MCF 10A (cell line): ENCODE measurements around the gene SOCS4. TPM values are rescaled to one million over a fixed set of nuclear protein-coding genes. Genes with fewer than 3 reads are reported as not detected.
A peak's percentile ranks its signal among the peaks of the same experiment; 100 is the strongest.

ENCODE experiments used
- BruUV-seq: library from RNA; stranded (reverse); fragments of 400-500 nt; replicated peaks from 2 replicates; lab custom pipeline; 2021; lab: Mats Ljungman, UMichigan
- CTCF ChIA-PET: fragments of 300-600 bp; sonication (Branson Sonifier 250); formaldehyde crosslinking; extraction: SDS; loops from one replicate; lab custom pipeline; 2021; ENCODE audit warnings: antibody characterized with exemption, inconsistent platforms; lab: Yijun Ruan, JAX
- POLR2A ChIA-PET: fragments of 300-600, 350-650 bp; sonication (Branson Sonifier 250); formaldehyde crosslinking; extraction: SDS; loops from one replicate; lab custom pipeline; 2020; ENCODE audit warnings: antibody characterized with exemption, inconsistent platforms; lab: Yijun Ruan, JAX
- DNase-seq: peaks from one replicate; pipeline ENCODE4 v3.0.0-alpha.2; 2018; ENCODE audit not compliant: unreplicated experiment
- H3K27ac Mint-ChIP-seq: one replicate; pipeline ENCODE4 v1.8.0; 2022; ENCODE audit warnings: mild to moderate bottlenecking, low read depth, mixed read lengths; ENCODE audit not compliant: unreplicated experiment
- H3K27me3 Mint-ChIP-seq: one replicate; pipeline ENCODE4 v1.8.0; 2022; ENCODE audit warnings: mixed read lengths; ENCODE audit not compliant: insufficient read depth, unreplicated experiment
- H3K36me3 Mint-ChIP-seq: one replicate; pipeline ENCODE4 v1.8.0; 2022; ENCODE audit warnings: mild to moderate bottlenecking, moderate library complexity, mixed read lengths; ENCODE audit not compliant: insufficient read depth, unreplicated experiment
- H3K4me1 Mint-ChIP-seq: one replicate; pipeline ENCODE4 v1.8.0; 2022; ENCODE audit warnings: mixed read lengths; ENCODE audit not compliant: insufficient read depth, unreplicated experiment
- H3K4me3 Mint-ChIP-seq: one replicate; pipeline ENCODE4 v1.8.0; 2022; ENCODE audit warnings: mild to moderate bottlenecking, moderate library complexity, mixed read lengths; ENCODE audit not compliant: unreplicated experiment
- H3K9me3 Mint-ChIP-seq: one replicate; pipeline ENCODE4 v1.8.0; 2022; ENCODE audit warnings: mixed read lengths; ENCODE audit not compliant: unreplicated experiment
- intact Hi-C: fragments of 100-400 bp; cut with micrococcal nuclease; formaldehyde crosslinking; loops from 2 replicates; pipeline ENCODE4 v1.14.1; 2022
- total RNA-seq: library from RNA; stranded (reverse); gene quantifications from 2 replicates; pipeline ENCODE4 v1.2.3, GENCODE V29; 2022
- TF ChIP-seq, protein P1 (sequence below): fragments of 200-600 bp; IDR thresholded peaks from one replicate; pipeline ENCODE4 v1.8.0; 2022; ENCODE audit warnings: antibody characterized with exemption, mild to moderate bottlenecking; ENCODE audit not compliant: unreplicated experiment

The SOCS4 gene
- total RNA-seq, 1 experiment from 2014 or later, result 29.6 TPM

DNA sequence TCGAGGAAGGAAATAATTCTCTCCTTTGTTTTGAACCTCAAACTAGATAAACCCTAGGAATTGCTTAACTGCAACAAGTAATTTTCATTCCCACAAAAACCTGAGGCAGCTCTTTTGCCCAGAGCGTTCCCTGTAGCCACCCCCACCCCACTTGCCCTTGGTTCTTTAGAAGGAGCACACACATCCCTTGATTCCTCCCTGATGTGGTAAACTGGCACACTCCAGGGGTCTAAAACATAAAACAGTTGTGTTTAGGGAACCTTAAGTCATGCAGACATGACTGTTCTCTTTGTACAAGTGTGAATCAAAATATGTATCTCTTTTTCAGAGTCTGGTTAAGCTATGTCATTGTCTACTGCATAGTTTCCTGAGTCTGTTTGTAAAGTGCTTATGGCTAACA is 38.4 kb downstream of the SOCS4 start:
- no peak overlapping the region for H3K27ac Mint-ChIP-seq
- ChIA-PET CTCF (interaction anchor here (0.7 to 2.4 kb wide), 4 partner anchors 11 to 96 kb away, joined by 3 to 17 read pairs (median 4); partner anchors contain the start of gene MAPK1IP1L), POLR2A (interaction anchor here (0.6 to 6.0 kb wide), 6 partner anchors 8 to 37 kb away, joined by 3 to 69 read pairs (median 6); partner anchors contain the start of gene MAPK1IP1L)
- H3K4me1 Mint-ChIP-seq, result peaks cover 7% of the 10 kb centered on the region
- no peak overlapping the region for H3K4me3 Mint-ChIP-seq
- H3K9me3 Mint-ChIP-seq, result no peaks in the 10 kb centered on the region
- no peaks in the 10 kb centered on the region for H3K27me3 Mint-ChIP-seq
- TF ChIP-seq, protein P1, sequence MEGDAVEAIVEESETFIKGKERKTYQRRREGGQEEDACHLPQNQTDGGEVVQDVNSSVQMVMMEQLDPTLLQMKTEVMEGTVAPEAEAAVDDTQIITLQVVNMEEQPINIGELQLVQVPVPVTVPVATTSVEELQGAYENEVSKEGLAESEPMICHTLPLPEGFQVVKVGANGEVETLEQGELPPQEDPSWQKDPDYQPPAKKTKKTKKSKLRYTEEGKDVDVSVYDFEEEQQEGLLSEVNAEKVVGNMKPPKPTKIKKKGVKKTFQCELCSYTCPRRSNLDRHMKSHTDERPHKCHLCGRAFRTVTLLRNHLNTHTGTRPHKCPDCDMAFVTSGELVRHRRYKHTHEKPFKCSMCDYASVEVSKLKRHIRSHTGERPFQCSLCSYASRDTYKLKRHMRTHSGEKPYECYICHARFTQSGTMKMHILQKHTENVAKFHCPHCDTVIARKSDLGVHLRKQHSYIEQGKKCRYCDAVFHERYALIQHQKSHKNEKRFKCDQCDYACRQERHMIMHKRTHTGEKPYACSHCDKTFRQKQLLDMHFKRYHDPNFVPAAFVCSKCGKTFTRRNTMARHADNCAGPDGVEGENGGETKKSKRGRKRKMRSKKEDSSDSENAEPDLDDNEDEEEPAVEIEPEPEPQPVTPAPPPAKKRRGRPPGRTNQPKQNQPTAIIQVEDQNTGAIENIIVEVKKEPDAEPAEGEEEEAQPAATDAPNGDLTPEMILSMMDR, result no peak
- BruUV-seq, result TSS peak; percentile 14
- H3K36me3 Mint-ChIP-seq, result peaks cover 83% of the 10 kb centered on the region
- no peak for DNase-seq
- intact Hi-C loops, result no loop called here

DNA sequence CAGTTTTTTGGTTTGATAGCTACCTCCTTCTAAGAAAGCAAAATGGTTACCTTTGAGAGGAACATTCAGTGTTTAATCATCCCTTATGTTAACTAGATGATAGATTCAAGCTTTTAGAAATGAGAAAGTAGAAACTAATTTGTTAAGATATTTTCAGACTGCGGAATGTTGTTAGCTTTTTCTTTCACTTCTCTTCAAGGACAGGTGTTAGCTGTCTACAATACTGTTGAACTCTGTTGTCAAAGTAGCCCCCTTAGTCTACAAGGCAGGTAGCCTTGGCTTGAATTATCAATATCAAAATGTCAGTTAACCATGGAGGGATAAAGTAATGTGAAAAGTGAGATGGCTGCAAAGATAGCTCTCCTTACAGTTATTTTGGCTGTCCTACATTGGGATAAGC is 39.2 kb downstream of the SOCS4 start:
- BruUV-seq, result no TSS peak
- POLR2A ChIA-PET, result interaction anchor here (0.9 to 6.0 kb wide), 6 partner anchors 10 to 42 kb away, joined by 3 to 69 read pairs (median 6); partner anchors contain the start of gene MAPK1IP1L
- TF ChIP-seq, protein P1, result no peak
- peaks cover 13% of the 10 kb centered on the region for H3K4me1 Mint-ChIP-seq
- intact Hi-C loops, result no loop called here
- no peaks in the 10 kb centered on the region for H3K9me3 Mint-ChIP-seq
- H3K4me3 Mint-ChIP-seq, result no peak overlapping the region
- peaks cover 75% of the 10 kb centered on the region for H3K36me3 Mint-ChIP-seq
- CTCF ChIA-PET, result interaction anchor here (0.7 to 2.4 kb wide), 3 partner anchors 11 to 15 kb away, joined by 3 to 17 read pairs (median 5); partner anchors contain the start of gene MAPK1IP1L
- H3K27ac Mint-ChIP-seq, result no peak overlapping the region
- no peaks in the 10 kb centered on the region for H3K27me3 Mint-ChIP-seq
- DNase-seq, result no peak

DNA sequence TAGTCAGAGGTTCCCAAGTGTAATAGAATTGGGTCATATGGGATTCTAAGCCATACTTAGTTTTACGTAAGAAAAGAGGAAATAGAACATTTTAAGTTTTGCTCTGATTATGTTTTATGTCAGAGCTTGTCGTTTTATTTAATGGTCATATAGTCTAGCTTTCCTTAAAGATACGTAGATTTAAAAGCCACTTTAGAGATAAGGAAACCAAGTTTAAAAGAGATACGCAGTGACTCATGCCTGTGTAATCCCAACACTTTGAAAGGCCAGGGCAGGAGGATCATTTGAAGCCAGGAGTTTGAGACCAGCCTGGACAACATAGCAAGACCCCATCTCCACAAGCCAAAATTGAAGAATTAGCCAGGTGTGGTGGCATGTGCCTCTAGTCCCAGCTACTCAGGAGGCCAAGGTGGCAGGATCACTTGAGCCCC is 44.0 kb downstream of the SOCS4 start:
- BruUV-seq, result no TSS peak
- intact Hi-C loops, result no loop called here
- Mint-ChIP-seq H3K4me3 (peak overlapping the region; percentile 13), H3K27ac (peak overlapping the region; percentile 100), H3K36me3 (peaks cover 41% of the 10 kb centered on the region), H3K4me1 (peaks cover 41% of the 10 kb centered on the region), H3K9me3 (peaks cover 4% of the 10 kb centered on the region), H3K27me3 (no peaks in the 10 kb centered on the region)
- no peak for DNase-seq
- TF ChIP-seq, protein P1, result no peak
- CTCF ChIA-PET, result interaction anchor here (0.7 to 3.2 kb wide), 3 partner anchors 9 to 28 kb away, joined by 3 to 22 read pairs (median 3); partner anchors contain the start of gene MAPK1IP1L
- POLR2A ChIA-PET, result interaction anchor here (1.1 to 10.6 kb wide), 6 partner anchors 7 to 44 kb away, joined by 4 to 356 read pairs (median 24); partner anchors contain the start of genes MAPK1IP1L, SOCS4 and WDHD1

DNA sequence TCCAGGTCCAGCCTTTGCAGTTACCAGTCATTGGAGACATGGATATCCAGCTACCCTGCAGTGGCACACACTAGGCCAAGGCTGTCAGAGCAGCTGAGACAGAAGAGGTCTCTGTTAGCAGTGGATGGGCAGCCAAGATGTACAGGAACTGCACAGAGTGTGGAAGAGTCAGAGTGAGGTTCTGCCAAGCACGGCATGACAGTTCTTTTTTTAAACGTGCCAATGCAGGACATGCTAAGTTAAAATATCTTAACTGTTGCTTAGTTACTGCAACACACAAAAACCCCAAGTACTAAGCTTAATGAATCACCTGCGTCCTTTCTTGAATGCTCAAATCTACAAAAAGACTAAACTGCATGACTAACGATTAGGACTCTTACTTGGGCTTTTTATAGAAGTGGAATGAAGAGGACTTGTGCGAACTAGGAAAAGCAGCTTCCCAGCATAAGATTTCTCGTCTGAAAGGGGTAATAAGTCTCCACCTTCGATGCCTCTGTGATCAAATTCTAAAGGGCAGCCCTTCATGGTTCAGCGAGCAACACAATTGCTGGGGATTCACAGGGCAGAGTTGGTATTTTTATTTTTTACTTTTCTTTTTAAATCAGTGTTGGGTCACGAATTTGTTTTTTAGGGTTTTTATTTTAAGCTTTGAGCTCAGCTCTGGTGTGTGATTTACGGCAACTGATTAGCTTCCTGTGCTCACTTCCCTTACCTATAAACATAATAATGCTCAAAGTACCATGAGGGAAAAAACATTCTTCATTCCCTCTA is 45.0 kb downstream of the SOCS4 start:
- ChIA-PET CTCF (interaction anchor here (0.5 to 3.2 kb wide), 6 partner anchors 13 to 91 kb away, joined by 3 to 22 read pairs (median 4); partner anchors contain the start of gene MAPK1IP1L), POLR2A (interaction anchor here (0.6 to 10.6 kb wide), 21 partner anchors 8 to 171 kb away, joined by 3 to 356 read pairs (median 4); partner anchors contain the start of genes DLGAP5, LGALS3 and MAPK1IP1L)
- intact Hi-C loops, result no loop called here
- no peaks in the 10 kb centered on the region for H3K27me3 Mint-ChIP-seq
- peaks cover 31% of the 10 kb centered on the region for H3K36me3 Mint-ChIP-seq
- DNase-seq, result peak; percentile 81
- H3K4me3 Mint-ChIP-seq, result peak overlapping the region; percentile 50
- H3K9me3 Mint-ChIP-seq, result peaks cover 6% of the 10 kb centered on the region
- TSS peak; percentile 62 for BruUV-seq
- peaks cover 47% of the 10 kb centered on the region for H3K4me1 Mint-ChIP-seq
- H3K27ac Mint-ChIP-seq, result peak overlapping the region; percentile 100
- TF ChIP-seq, protein P1, result no peak
